ENCODE data around the gene ANKRD39.

The ANKRD39 gene

DNA sequence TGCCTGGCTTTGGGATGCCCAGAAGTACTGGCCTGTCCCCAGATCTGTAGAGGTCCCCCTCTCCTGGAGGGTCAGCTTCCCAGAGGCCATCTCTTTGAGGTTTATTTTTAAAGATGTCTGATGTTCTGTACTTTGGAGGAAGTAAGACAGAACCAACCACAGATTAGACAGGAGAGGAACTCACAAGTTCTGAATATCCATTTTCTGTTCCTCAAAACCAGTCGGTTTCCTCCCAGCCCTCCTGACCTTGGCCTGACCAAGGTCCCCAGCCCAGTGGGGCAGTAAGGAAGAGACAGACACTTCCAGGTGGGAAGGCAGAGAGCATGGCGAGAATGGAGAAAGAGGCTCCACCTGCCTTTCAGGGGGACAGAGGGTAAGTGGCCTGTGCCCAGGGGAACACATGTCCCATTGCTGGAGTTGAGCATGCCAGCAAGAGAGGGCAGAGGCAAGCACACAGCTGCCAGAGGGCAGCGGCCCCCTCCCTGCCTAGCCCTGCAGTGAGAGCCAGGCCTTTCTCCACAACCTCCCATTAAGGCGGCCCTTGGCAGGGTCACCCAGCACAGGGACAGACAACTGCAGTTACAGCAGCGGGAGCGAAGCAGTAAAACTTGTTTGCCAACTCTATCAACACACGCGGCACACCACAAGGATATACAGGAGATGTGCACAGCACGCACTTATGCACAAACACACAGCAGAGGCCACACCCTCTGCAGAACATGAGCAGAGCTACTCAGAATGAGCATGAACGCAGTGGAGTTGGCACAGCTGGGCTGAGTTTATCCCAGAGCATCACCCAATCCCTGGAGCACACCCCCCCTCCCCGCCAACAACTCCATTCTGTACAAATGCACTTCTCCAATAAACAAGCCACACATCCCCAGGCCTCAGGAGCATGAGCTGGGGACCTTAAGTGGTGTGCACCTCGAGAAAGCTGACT, 30.5 kb upstream of the ANKRD39 start:
- no peak for DNase-seq
- no peaks in the 10 kb centered on the region for H3K36me3 ChIP-seq
- TF ChIP-seq, protein P1, sequence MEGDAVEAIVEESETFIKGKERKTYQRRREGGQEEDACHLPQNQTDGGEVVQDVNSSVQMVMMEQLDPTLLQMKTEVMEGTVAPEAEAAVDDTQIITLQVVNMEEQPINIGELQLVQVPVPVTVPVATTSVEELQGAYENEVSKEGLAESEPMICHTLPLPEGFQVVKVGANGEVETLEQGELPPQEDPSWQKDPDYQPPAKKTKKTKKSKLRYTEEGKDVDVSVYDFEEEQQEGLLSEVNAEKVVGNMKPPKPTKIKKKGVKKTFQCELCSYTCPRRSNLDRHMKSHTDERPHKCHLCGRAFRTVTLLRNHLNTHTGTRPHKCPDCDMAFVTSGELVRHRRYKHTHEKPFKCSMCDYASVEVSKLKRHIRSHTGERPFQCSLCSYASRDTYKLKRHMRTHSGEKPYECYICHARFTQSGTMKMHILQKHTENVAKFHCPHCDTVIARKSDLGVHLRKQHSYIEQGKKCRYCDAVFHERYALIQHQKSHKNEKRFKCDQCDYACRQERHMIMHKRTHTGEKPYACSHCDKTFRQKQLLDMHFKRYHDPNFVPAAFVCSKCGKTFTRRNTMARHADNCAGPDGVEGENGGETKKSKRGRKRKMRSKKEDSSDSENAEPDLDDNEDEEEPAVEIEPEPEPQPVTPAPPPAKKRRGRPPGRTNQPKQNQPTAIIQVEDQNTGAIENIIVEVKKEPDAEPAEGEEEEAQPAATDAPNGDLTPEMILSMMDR (IDR thresholded peaks at IDR 0.05; ENCODE audit: low read depth, low read length) = no peak
- no peaks in the 10 kb centered on the region for H3K9me3 ChIP-seq
- peaks cover 3% of the 10 kb centered on the region for H3K4me1 ChIP-seq
- H3K27me3 ChIP-seq = no peaks in the 10 kb centered on the region
- no peak overlapping the region for H3K4me3 ChIP-seq (ENCODE audit: low read depth, low read length)

DNA sequence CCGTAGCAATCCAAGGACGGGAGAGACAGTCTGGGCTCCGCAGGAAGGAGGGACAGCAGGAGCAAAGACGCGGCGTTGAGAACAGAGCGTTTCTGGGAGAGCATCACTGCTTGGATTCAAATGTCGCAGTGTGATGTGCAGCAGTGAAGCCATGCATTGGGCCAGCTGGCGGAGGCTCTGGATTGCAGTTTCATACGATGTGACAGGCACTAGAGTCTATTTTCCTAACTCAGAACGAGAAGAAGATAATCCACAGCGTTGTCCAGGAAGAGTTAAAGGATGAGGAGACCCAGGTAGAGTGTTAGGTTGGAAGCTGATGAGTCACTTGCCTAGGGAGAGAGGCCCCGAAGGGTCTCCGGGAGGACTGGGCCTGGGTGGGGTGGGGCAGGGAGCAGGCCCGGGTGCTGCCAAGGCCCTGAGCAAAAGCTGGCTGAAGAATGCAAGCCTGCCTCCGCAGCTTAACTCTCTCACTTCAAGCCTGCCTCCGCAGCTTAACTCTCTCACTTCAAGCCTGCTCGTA, 29.7 kb upstream of the ANKRD39 start:
- TF ChIP-seq, protein P1 (IDR thresholded peaks at IDR 0.05; ENCODE audit: low read depth, low read length) = no peak
- Histone ChIP-seq H3K9me3 (no peaks in the 10 kb centered on the region), H3K4me3 (ENCODE audit: low read depth, low read length) (no peak overlapping the region), H3K4me1 (peaks cover 3% of the 10 kb centered on the region), H3K36me3 (no peaks in the 10 kb centered on the region), H3K27me3 (no peaks in the 10 kb centered on the region)
- DNase-seq = no peak

DNA sequence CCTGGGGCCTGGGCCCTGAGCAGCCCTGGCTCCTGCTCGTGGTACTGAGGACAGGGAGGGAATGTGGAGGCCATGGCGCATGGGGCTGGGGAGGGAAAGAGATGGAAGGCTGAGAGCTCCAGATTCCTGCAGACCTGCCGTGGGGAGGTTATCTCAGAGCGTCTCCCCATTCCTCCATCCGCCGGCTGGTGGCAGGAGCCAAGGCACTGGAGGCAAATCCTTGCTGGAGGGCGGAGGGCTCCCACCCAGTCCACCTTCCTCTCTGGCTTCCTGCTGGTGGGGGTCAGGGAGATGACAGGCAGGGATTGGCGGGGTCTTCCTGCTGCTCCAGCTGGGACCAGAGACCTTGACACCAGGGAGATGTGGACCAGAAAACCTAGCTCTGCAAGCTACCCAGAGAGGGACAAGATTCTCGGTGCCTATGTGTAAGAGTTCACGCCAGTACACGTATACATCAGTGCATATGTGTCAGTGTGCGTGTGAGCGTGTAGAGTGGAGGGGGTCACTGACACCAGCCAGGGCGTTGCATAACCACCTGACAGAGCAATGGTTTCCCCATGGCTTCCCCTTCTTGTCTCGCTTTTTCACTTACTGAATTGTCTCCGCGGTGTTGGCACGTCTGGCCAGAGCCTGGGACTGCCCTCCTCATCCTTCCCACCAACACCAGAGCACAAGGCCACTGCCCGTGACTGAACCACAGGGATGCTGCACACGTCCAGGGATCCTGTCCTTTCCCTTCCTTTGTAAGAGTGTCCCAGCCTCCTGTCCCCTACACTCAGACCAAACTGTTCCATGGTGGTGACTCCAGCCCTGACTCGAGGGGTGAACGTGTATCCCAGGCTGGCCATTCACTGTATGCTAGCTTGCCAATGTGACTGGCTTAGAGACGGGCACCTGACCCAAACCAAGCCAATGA, 27.9 kb upstream of the ANKRD39 start:
- Histone ChIP-seq H3K4me1 (no peaks in the 10 kb centered on the region), H3K4me3 (ENCODE audit: low read depth, low read length) (no peak overlapping the region), H3K9me3 (no peaks in the 10 kb centered on the region), H3K27me3 (no peaks in the 10 kb centered on the region), H3K36me3 (no peaks in the 10 kb centered on the region)
- no peak for DNase-seq
- TF ChIP-seq, protein P1 (IDR thresholded peaks at IDR 0.05; ENCODE audit: low read depth, low read length) = no peak

DNA sequence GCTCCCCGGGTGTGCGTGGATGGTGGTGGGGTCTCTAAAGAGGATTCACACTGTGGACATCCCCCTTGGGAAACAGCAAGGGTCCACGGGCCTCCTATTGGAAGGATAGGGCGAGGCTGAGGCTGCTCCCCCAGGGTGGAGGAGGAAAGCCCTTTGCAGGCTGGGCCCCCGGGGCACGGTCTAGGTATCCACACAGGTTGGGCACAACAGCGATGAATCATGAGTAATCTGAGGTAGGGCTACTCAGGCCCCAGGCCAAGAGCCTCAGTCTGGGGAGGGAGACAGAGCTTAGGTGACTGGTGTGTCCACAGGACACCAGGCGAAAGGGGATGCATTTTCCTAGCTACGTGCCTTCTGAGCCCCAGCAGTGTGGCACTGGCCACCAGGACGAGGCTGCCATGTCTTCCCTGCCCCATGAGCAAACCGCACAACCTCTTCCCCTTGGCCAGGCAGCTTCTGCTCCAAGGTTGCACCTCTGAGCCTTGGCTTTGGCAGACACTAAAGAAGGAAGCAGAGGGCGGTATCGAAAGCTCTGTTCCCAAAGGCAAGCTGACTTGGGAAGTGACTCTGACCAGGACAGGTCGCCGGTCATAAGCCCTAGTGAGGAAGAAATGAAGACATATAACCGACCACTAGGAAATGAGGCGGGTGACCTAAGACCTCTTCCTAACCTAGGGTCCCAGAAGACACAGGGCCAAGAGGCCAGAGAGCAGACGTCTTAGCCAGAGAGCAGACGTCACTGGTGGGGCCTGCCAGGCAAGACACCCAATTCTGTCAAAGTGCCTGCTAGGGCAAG, 26.7 kb upstream of the ANKRD39 start:
- DNase-seq = no peak
- Histone ChIP-seq H3K4me1 (no peaks in the 10 kb centered on the region), H3K4me3 (ENCODE audit: low read depth, low read length) (no peak overlapping the region), H3K9me3 (no peaks in the 10 kb centered on the region), H3K27me3 (no peaks in the 10 kb centered on the region), H3K36me3 (no peaks in the 10 kb centered on the region)
- TF ChIP-seq, protein P1 (IDR thresholded peaks at IDR 0.05; ENCODE audit: low read depth, low read length) = no peak

DNA sequence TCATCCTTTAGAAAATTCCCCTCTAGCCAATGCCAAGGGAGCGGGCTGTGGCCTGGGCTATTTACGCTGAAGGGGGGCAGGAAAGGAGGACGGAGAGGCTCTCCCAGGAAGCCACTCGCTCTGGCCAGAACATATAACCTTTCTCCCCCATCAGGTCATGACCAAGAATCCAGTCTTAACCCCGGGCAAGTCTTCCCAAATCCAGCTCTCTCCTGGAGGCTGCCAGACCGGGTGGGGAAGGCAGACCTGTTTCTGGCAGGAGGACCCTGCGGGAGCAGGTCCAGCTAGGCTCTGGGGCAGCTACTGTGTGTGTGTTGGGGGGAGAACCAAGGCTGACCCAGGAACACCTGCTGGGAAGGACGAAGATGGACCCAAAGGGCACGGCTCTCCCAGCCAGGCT, 25.5 kb upstream of the ANKRD39 start:
- Histone ChIP-seq H3K9me3 (no peaks in the 10 kb centered on the region), H3K36me3 (no peaks in the 10 kb centered on the region), H3K27me3 (no peaks in the 10 kb centered on the region), H3K4me1 (no peaks in the 10 kb centered on the region), H3K4me3 (ENCODE audit: low read depth, low read length) (no peak overlapping the region)
- TF ChIP-seq, protein P1 (IDR thresholded peaks at IDR 0.05; ENCODE audit: low read depth, low read length) = no peak
- no peak for DNase-seq
